CD1c-positive myeloid dendritic cell (primary cell): ENCODE data around the gene FAM131C.

Experiments used
- DNase-seq: peaks from one replicate; pipeline ENCODE4 v3.0.0-alpha.2; 2016; ENCODE audit errors: extremely low spot score

FAM131C gene

DNA sequence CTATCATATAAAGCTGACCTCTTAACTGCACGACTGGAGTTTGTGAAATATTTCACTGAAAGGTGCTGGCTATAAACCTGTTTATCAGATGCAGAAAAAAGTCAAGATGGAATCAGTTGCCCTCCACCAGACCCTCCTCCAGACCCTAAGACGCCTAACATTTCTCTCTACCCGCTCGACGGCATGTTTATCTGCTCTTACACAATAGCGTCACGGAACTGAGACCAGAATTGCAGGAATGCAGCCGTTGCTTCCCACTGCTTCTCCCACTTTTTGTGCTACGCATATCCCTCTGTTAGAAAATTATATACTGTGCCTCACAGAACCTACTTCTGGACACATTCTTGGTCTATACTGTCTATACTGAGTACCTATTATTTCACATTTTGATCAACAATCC, 28.2 kb upstream of the FAM131C start:
- no peak for DNase-seq

- no peak for DNase-seq
Measured at GRCh38 chr1:16099412-16099811, 26.0 kb upstream of the FAM131C start.

DNA sequence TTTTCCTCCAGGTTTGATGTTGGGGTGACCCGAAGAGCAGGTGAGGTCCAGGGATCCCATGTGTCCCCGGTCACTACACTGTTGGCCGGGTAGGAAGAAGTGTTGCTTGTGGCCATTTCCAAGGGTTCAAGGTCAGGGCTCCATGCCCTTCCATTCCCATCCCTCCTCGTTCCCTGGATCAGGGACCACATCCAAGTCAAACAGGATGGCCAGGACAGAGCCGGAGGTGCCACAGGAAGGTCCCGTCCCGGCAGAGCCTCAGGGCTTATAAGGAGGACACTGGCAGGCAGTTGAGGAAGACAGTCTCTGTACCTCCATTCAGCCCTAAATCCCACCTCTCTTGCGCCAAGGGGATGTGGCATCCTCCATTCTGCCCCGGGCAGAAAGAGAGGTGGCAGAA, 22.0 kb upstream of the FAM131C start:
- DNase-seq: no peak

DNA sequence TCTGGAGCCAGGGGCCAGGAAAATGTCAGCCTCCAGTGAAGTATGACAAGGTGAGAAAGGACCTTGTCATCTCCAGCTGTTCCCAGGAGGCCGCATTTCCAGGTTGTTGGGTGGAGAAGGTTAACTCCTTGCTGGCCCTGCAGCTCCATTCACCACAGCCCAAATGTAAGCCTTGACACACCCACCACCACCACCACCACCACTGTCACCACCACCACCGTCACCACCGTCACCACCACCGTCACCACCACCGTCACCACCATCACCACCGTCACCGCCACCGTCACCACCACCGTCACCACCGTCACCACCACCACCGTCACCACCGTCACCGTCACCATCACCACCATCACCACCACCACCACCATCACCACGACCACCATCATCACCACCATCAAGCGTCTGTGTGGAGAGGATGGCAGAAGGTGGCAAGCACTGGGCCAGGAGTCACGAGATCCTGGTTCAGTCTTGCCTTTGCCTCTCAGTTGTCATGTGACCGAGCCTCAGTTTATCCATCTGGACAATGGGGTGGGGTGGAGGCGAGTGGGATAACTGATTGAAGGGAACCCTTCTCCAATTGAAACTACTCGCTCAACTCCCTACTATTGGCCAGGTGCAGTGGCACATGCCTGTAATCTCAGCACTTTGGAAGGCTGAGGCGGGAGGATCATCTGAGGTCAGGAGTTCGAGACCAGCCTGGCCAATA, 21.2 kb upstream of the FAM131C start:
- DNase-seq: no peak

DNA sequence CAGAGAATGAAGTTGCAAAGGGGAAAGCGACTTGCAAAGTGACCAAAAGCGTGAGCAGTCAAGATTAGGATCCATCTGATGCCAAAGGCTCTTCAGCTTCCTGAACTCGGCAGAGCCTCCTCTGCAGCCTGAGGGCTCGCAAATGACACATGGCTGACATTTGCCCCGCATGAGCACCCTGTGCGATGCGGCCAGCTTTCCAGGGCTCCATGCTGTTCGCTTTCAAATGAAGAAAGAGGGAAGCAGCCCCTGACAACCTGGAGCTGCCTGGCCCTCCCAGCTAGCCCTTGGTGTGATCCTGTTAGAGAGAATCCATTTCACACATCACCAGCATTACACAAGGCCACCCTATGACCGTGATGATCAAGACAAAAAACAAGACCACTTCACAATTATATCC, 20.2 kb upstream of the FAM131C start:
- DNase-seq: no peak

DNA sequence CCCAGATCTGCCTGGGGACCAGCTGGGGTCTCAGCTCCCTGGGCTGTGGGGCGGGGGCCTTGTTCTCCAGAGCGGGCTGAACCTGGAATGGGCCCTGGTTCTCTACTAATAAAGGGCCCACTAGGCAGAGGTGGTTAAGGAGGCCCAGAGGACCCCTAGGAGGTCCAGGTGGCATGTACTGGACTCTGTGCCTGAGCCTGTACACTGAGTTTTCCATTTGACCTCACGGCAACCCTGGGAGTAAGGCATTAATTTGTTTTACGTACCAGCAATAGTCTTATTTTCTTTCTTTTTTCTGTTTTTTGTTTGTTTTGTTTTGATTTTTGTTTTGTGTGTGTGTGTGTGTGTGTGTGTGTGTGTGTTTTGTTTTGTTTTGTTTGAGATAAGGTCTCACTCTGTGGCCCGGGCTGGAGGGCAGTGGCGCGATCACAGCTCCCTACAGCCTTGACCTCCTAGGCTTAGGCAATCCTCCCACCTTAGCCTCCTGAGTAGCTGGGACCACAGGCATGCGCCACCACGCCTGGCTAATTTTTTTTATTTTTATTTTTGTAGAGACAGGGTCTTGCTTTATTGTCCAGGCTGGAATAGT, 19.6 kb upstream of the FAM131C start:
- no peak for DNase-seq

GRCh38 chr1:16092097-16092922, 18.9 kb upstream of the FAM131C start:
- DNase-seq: no peak

- no peak for DNase-seq
Measured at GRCh38 chr1:16091296-16091695, 17.8 kb upstream of the FAM131C start.

GRCh38 chr1:16090076-16090826, 16.8 kb upstream of the FAM131C start:
- DNase-seq: peak; percentile 7

DNA sequence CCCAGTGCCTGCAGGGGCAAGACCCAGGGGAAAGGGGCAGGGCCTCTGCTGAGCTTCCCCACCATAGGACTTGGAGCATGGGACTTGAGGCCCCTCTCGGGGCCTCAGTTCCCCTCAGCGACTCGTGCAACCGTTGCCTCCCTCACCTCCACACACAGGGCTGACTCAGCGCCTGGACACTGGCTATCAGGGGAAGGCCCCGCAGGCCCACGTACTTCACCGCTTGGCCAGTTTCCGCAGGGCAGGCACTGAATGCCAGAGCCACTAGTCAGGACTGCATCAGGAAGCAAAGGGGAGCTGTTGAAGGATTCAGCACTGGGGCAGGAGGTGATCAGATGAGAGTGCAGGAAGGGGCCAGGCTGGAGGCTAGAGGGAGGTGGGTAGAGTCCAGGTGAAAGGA, 15.5 kb upstream of the FAM131C start:
- no peak for DNase-seq

GRCh38 chr1:16088351-16088911, 15.0 kb upstream of the FAM131C start:
- no peak for DNase-seq

DNA sequence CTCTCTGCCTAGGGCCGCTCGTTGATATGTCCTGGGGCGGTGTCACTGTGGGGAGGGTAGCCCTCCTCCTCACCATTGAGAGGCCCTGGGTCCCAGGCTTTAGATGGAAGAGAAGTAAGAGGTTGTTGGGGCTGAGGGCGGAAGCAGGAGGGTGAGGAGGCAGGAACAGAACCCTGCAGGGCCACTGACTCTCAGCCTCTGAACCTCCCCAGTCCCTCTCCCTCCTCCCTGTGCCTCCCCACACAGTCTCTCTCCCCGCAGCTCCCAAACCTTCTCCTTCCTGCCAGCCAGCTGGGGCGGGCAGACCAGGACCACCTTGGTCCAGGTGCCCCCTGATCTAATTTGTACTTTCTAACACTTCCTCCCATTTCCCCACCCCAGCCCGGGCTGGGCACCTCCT, 14.3 kb upstream of the FAM131C start:
- DNase-seq: no peak

GRCh38 chr1:16085522-16085921, 12.1 kb upstream of the FAM131C start:
- no peak for DNase-seq

DNA sequence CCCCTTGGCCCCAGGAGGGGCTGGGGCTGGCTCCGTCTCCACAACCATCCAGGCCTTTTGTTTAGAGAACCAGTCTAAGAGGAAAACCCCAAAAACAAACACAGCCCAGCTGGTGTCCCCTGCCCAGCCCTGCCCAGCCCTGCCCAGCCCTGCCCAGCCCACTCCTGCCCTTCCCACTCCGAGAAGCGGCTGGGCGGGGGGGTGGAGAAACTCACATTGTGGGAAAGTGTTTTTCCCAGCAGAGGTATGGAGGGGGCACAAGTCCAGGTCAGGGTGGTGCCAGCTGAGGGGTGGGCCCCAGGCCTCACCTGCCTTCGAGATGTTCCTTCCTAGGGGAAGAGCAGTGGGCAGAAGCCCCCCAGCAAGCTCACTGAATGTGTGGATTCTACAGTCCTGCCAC, 10.0 kb upstream of the FAM131C start:
- DNase-seq: no peak

DNA sequence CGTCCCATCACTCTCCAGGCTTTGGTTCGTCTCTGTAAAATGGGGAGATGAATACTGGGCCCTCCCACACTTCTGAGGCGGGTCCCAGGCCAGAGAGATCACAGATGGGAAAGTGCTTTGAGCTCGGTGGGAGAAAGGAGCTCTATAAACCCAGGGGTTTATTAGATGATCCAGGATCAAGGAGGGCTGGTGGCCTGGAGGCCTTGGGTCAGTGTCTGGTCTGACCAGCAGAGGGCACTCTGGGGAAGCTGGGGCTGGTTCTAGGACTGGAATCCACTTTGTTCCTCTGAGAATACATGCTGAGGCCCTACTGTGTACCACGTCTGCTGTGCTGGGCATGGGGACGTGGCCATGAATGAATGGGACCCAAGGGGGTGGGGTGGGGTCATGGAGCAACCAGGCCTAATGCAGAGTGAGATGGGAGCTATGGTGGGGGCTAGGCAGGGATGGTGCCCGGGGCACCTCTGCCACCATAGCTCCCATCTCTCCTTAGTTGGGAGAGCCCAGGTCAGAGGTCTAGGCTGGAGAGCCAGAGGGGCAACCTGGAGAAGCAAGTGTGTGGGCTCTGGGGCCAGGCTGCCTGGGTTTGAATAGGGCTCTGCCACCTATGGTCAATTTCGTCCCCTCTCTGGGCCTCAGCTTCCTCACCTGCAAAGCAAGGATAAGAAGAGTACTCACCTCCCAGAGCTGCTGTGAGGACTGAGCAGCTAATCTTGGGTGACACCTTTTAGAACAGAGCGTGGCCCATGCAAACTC, 9.0 kb upstream of the FAM131C start:
- DNase-seq: peak; percentile 71

DNA sequence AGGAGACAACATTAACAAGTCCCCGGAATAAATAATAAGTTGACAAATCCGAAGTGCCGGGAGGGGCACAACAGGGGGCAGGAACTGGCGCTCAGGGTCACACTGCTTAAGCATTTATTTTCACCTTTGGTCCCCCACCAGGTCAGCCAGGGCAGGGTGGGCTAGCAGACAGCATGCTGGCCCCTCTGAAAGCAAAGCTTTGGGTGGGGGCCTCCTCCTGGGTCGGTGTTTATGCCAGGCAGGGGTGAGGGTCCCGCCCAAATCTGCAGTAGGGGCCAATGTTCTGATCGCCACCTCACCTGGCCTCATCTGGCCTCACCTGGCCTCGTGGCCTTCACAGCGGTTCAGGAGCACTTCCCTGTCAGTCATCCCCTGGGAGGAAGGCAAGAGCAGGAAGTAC, 8.2 kb upstream of the FAM131C start:
- no peak for DNase-seq

DNA sequence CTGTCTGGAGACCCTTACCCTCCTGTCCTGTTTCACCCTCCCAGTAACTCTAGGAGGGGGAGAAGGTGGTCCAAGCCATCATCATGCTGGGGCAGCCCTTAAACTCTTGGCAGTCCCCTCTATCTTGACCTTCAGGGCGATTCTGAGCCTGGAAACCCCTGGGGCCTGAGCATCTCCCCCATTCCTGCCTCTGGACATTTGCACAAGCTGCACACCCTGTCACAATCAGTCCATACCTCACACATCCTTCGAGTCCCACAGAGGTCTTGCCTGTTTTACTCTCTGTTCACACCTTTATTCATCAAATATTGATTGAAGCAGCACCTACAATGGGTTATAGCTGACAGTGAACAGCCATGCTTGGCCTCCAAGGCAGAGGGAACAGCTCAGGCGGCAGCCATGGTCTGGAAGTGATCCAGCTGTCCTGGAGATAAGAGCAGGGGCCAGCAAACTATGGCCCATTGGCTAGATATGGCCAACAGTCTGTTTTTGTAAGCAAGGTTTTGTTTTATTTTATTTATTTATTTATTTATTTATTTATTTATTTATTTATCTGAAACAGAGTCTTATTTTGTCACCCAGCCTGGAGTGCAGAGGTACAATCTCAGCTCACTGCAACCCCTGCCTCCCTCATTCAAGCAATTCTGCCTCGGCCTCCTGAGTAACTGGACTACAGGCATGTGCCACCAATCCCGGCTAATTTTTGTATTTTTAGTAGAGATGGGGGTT, 7.1 kb upstream of the FAM131C start:
- no peak for DNase-seq

DNA sequence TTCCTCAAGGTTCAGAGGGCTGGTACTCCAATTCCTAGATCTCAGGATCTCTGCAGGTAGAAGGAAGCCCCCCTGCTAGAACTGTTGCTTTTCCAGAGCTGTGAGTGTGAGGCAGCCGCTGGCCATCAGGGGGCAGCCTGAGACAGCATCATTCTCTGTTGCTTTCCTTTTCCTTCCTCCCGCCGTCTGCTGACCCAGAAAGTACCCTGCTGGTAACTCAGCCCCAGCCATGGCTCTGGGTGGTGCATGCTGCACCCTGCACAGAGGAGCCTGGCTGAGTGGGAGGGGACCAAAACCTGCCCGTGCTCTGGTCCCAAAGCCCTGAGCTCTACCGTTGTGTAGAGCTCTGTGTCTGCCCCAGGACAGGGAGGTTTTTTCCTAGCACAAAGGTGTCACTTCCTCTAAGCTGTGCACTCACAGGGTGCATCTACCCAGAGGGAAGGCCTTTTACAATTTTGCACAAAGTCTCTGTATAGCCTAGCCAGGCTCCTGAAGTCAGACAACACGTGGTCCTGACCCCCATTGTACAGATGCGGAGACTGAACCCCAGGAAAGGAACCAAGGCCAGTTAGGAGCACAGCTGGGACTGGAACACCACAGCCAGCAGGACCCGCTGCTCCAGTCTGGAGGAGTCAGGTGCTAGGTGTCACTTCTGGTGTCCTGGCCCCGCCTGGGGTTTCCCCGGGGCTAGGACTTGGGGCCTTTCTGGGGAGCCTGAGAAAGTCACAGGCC, 5.6 kb upstream of the FAM131C start:
- peak; percentile 66 for DNase-seq

DNA sequence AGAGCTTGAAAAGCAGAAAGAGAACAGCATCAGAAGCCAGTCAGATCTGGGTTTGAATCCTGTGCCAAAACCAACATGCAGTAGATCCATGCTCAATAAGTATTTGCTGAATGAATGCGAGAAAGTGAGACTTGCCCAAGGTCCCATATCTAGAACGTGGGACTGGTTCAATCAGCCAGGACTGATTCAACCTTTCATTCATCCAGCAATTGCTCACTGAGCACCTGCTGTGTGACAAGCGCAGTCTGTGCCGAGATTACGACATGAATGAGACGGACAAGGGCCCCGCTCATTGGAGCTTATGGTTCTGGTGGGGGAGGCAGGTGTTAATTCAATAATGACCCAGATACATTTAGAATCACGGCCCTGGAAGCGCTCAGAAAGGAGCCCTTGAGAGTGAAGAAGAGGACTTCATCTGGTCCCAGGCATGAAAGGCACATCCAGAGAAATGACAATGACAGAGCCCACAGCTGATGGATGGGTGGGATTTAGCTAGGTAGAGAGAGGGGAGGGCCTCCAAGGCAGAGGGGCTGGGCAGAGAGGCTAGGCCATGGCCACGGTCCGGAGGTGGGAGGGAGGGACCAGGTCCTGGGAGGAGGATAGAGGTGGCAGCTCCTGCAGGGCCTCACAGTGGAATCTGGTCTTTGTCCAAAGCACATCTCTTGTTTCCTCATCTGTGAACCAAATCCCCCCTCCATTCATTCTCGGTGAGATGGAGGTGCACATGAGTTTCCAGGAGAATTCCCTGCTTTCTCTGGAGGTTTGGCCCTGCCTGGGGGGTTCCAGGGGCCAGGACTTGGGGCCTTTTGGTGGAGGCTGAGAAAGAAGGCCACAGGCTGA, 4.2 kb upstream of the FAM131C start:
- no peak for DNase-seq
